MG63 (cell line): ENCODE data around the gene IL26. TPM values are rescaled to one million over a fixed set of nuclear protein-coding genes. Genes with fewer than 3 reads are reported as not detected.

Experiments used
- total RNA-seq: library from RNA; depleted of rRNA; stranded (reverse); fragments of >200 nt; shearing (Covaris generic); gene quantifications from 2 replicates; pipeline ENCODE4 v1.2.3, GENCODE V29; 2014; ENCODE audit warnings: low replicate concordance; rRNA removed

IL26 gene
- total RNA-seq, 1 experiment from 2014 or later: 1.6 TPM

Other genes with a start within 250 kb of the IL26 start
- gene IFNG-AS1, start 236.4 kb downstream of the IL26 start, total RNA-seq: not detected in 2 replicates
- not detected in 2 replicates for gene IFNG, start 66.1 kb downstream of the IL26 start, total RNA-seq
- not detected in 2 replicates for gene IL22, start 27.8 kb upstream of the IL26 start, total RNA-seq
- 8.0 and 12.6 TPM in 2 replicates for gene MDM1, start 106.6 kb upstream of the IL26 start, total RNA-seq